GM21825 (cell line): ENCODE data around the gene LYRM7.

Experiments
- ATAC-seq: cut with Tn5 transposase; IDR thresholded peaks from one replicate; pipeline ENCODE4 v1.9.1; 2021; ENCODE audit warnings: mild to moderate bottlenecking, moderate library complexity; ENCODE audit not compliant: unreplicated experiment

Gene LYRM7

GRCh38 chr5:131254741-131255140, 84.0 kb downstream of the LYRM7 start:
- no peak for ATAC-seq
